Activated naive CD4-positive, alpha-beta T cell treated with anti-CD3 and anti-CD28 coated beads for 36 hours (primary cell): ENCODE measurements around the gene NPAS1. TPM values are rescaled to one million over a fixed set of nuclear protein-coding genes. Genes with fewer than 3 reads are reported as not detected.
"Not testable (repeated sequence)": the region's sequence is repeated elsewhere in the genome, so short reads cannot be mapped to it uniquely, and the experiment has no call there.

Source experiments
- CTCF ChIA-PET: fragments of 350-600 bp; sonication (Branson Sonifier 250); formaldehyde crosslinking; loops from one replicate; lab custom pipeline; 2021; ENCODE audit warnings: antibody characterized with exemption; lab: Charles Lee
- DNase-seq: peaks from one replicate; pipeline ENCODE4 v3.0.0-alpha.2; 2020
- H3K27ac Mint-ChIP-seq: one replicate; pipeline ENCODE4 v1.8.0; 2021; ENCODE audit warnings: mild to moderate bottlenecking, mixed read lengths
- H3K27me3 Mint-ChIP-seq: one replicate; pipeline ENCODE4 v1.8.0; 2021; ENCODE audit warnings: low read depth, mixed read lengths
- H3K36me3 Mint-ChIP-seq: one replicate; pipeline ENCODE4 v1.8.0; 2021; ENCODE audit warnings: low read depth, mixed read lengths
- H3K4me1 Mint-ChIP-seq: one replicate; pipeline ENCODE4 v1.8.0; 2021; ENCODE audit warnings: low read depth, mixed read lengths
- H3K4me3 Mint-ChIP-seq: one replicate; pipeline ENCODE4 v1.8.0; 2021; ENCODE audit warnings: mild to moderate bottlenecking, moderate library complexity, mixed read lengths
- H3K9me3 Mint-ChIP-seq: one replicate; pipeline ENCODE4 v1.8.0; 2021; ENCODE audit warnings: mixed read lengths
- intact Hi-C: fragments of 100-400 bp; cut with micrococcal nuclease; formaldehyde crosslinking; loops from one replicate; pipeline ENCODE4 v1.15.1; 2023
- total RNA-seq, 2 experiments: library from RNA; stranded (reverse); gene quantifications; one replicate each; pipeline ENCODE4 v1.2.3, GENCODE V29; 2021

NPAS1 gene
- total RNA-seq, 2 experiments from 2014 or later, result 0.21 TPM; not detected in 1

GRCh38 chr19:47044946-47045866 lies 25.6 kb downstream of the NPAS1 start:
- H3K27ac Mint-ChIP-seq, result no peak overlapping the region

GRCh38 chr19:47045867-47046470 lies 26.3 kb downstream of the NPAS1 start:
- intact Hi-C loops, result no loop called here
- Mint-ChIP-seq H3K9me3 (no peaks in the 10 kb centered on the region), H3K4me3 (no peak overlapping the region), H3K36me3 (peaks cover 5% of the 10 kb centered on the region), H3K27ac (no peak overlapping the region), H3K4me1 (peaks cover 13% of the 10 kb centered on the region), H3K27me3 (no peaks in the 10 kb centered on the region)
- CTCF ChIA-PET, result no interaction called here
- no peak for DNase-seq

More at GRCh38 chr19:47044946-47045866, 25.6 kb downstream of the NPAS1 start:
- Mint-ChIP-seq H3K36me3 (peaks cover 5% of the 10 kb centered on the region), H3K9me3 (no peaks in the 10 kb centered on the region), H3K4me3 (no peak overlapping the region), H3K27me3 (no peaks in the 10 kb centered on the region), H3K4me1 (peaks cover 13% of the 10 kb centered on the region)
- intact Hi-C loops, result no loop called here
- CTCF ChIA-PET, result interaction anchor here (0.8 to 1.4 kb wide), 4 partner anchors 9 to 79 kb away, joined by 3 to 4 read pairs (median 4); no protein-coding TSS in a partner anchor
- no peak for DNase-seq

GRCh38 chr19:47047272-47047762 lies 27.7 kb downstream of the NPAS1 start:
- H3K27me3 Mint-ChIP-seq, result no peaks in the 10 kb centered on the region
- H3K4me3 Mint-ChIP-seq, result peak overlapping the region; percentile 98
- no peak overlapping the region for H3K27ac Mint-ChIP-seq
- intact Hi-C loops, result no loop called here
- no peak for DNase-seq
- H3K4me1 Mint-ChIP-seq, result peaks cover 13% of the 10 kb centered on the region
- CTCF ChIA-PET, result interaction anchor here (0.9 to 1.4 kb wide), 2 partner anchors 11 to 34 kb away, joined by 4 to 11 read pairs; no protein-coding TSS in a partner anchor
- H3K9me3 Mint-ChIP-seq, result no peaks in the 10 kb centered on the region
- peaks cover 5% of the 10 kb centered on the region for H3K36me3 Mint-ChIP-seq

GRCh38 chr19:47047763-47048405 lies 28.2 kb downstream of the NPAS1 start:
- intact Hi-C loops, result loop anchor here (1.0 kb wide), 5 partner anchors 13 to 301 kb away; partner anchors contain the start of genes AP2S1, DHX34 and ZC3H4
- Mint-ChIP-seq H3K9me3 (no peaks in the 10 kb centered on the region), H3K27ac (peak overlapping the region; percentile 84), H3K36me3 (peaks cover 5% of the 10 kb centered on the region), H3K4me3 (peak overlapping the region; percentile 98), H3K4me1 (peaks cover 13% of the 10 kb centered on the region), H3K27me3 (no peaks in the 10 kb centered on the region)
- DNase-seq, result peak; percentile 91
- CTCF ChIA-PET, result interaction anchor here (0.9 to 1.4 kb wide), 2 partner anchors 11 to 35 kb away, joined by 4 to 11 read pairs; no protein-coding TSS in a partner anchor

- H3K4me3 Mint-ChIP-seq, result peak overlapping the region; percentile 98
- CTCF ChIA-PET, result interaction anchor here (0.5 to 1.2 kb wide), 4 partner anchors 13 to 669 kb away, joined by 3 to 6 read pairs (median 4); no protein-coding TSS in a partner anchor
- H3K27me3 Mint-ChIP-seq, result no peaks in the 10 kb centered on the region
- intact Hi-C loops, result no loop called here
- no peak for DNase-seq
- H3K36me3 Mint-ChIP-seq, result peaks cover 3% of the 10 kb centered on the region
- H3K4me1 Mint-ChIP-seq, result peaks cover 13% of the 10 kb centered on the region
- H3K9me3 Mint-ChIP-seq, result no peaks in the 10 kb centered on the region
- H3K27ac Mint-ChIP-seq, result peak overlapping the region; percentile 71
Observed at GRCh38 chr19:47049307-47049700, 29.7 kb downstream of the NPAS1 start.

- intact Hi-C loops, H3K36me3 Mint-ChIP-seq, DNase-seq, H3K27me3 Mint-ChIP-seq, H3K9me3 Mint-ChIP-seq, H3K27ac Mint-ChIP-seq, CTCF ChIA-PET, H3K4me3 Mint-ChIP-seq: not testable (repeated sequence)
- H3K4me1 Mint-ChIP-seq, result peaks cover 13% of the 10 kb centered on the region
Observed at GRCh38 chr19:47050562-47050961, 30.9 kb downstream of the NPAS1 start.

- no peak for DNase-seq
- H3K9me3 Mint-ChIP-seq, result no peaks in the 10 kb centered on the region
- no peaks in the 10 kb centered on the region for H3K27me3 Mint-ChIP-seq
- intact Hi-C loops, result no loop called here
- no peak overlapping the region for H3K4me3 Mint-ChIP-seq
- H3K4me1 Mint-ChIP-seq, result no peaks in the 10 kb centered on the region
- CTCF ChIA-PET, result interaction anchor here (0.6 to 0.7 kb wide), 2 partner anchors 20 to 137 kb away, joined by 3 read pairs; no protein-coding TSS in a partner anchor
- no peak overlapping the region for H3K27ac Mint-ChIP-seq
- H3K36me3 Mint-ChIP-seq, result no peaks in the 10 kb centered on the region
Observed at GRCh38 chr19:47056411-47056810, 36.8 kb downstream of the NPAS1 start.

- intact Hi-C loops, result no loop called here
- Mint-ChIP-seq H3K27ac (no peak overlapping the region), H3K36me3 (no peaks in the 10 kb centered on the region), H3K4me3 (no peak overlapping the region), H3K27me3 (no peaks in the 10 kb centered on the region), H3K9me3 (no peaks in the 10 kb centered on the region), H3K4me1 (no peaks in the 10 kb centered on the region)
- no peak for DNase-seq
- CTCF ChIA-PET, result interaction anchor here (0.7 kb wide), 2 partner anchors 19 to 71 kb away, joined by 3 read pairs; no protein-coding TSS in a partner anchor
Observed at GRCh38 chr19:47057328-47057727, 37.7 kb downstream of the NPAS1 start.

- Mint-ChIP-seq H3K27ac (no peak overlapping the region), H3K27me3 (no peaks in the 10 kb centered on the region), H3K4me1 (no peaks in the 10 kb centered on the region), H3K4me3 (no peak overlapping the region), H3K36me3 (peaks cover 1% of the 10 kb centered on the region), H3K9me3 (no peaks in the 10 kb centered on the region)
- no peak for DNase-seq
- CTCF ChIA-PET, result interaction anchor here (0.6 to 1.4 kb wide), 3 partner anchors 20 to 250 kb away, joined by 3 to 4 read pairs (median 3); no protein-coding TSS in a partner anchor
- intact Hi-C loops, result no loop called here
Observed at GRCh38 chr19:47058621-47059022, 39.0 kb downstream of the NPAS1 start.

GRCh38 chr19:47063874-47064273 lies 44.2 kb downstream of the NPAS1 start:
- CTCF ChIA-PET, result no interaction called here
- peaks cover 4% of the 10 kb centered on the region for H3K36me3 Mint-ChIP-seq
- intact Hi-C loops, result no loop called here
- H3K4me3 Mint-ChIP-seq, result no peak overlapping the region
- H3K9me3 Mint-ChIP-seq, result no peaks in the 10 kb centered on the region
- no peaks in the 10 kb centered on the region for H3K4me1 Mint-ChIP-seq
- no peak overlapping the region for H3K27ac Mint-ChIP-seq
- DNase-seq, result no peak
- H3K27me3 Mint-ChIP-seq, result no peaks in the 10 kb centered on the region

GRCh38 chr19:47065242-47065641 lies 45.6 kb downstream of the NPAS1 start:
- peaks cover 10% of the 10 kb centered on the region for H3K36me3 Mint-ChIP-seq
- no peaks in the 10 kb centered on the region for H3K27me3 Mint-ChIP-seq
- H3K27ac Mint-ChIP-seq, result no peak overlapping the region

More at GRCh38 chr19:47065242-47065641, 45.6 kb downstream of the NPAS1 start:
- Mint-ChIP-seq H3K9me3 (no peaks in the 10 kb centered on the region), H3K4me3 (no peak overlapping the region), H3K4me1 (no peaks in the 10 kb centered on the region)
- no peak for DNase-seq
- intact Hi-C loops, result no loop called here
- CTCF ChIA-PET, result no interaction called here
